Astrocyte (in vitro differentiated cells and primary cell): ENCODE data around the gene CLCN6. TPM values are rescaled to one million over a fixed set of nuclear protein-coding genes. Genes with fewer than 3 reads are reported as not detected.

Source experiments
- DNase-seq: peaks from one replicate; pipeline ENCODE4 v3.0.0-alpha.2; 2010; ENCODE audit warnings: low read depth
- FAIRE-seq: peaks from 2 replicates; lab custom pipeline; 2011; peaks lifted over from hg19 to GRCh38; lab: Jason Lieb, UNC
- H2AFZ ChIP-seq: 2 replicates; pipeline ENCODE4 v1.6.0; 2012; ENCODE audit warnings: low read depth, low read length, inconsistent platforms
- H3K27ac ChIP-seq: 2 replicates; pipeline ENCODE4 v1.5.1; 2011; ENCODE audit warnings: low read depth, low read length, inconsistent platforms
- H3K27me3 ChIP-seq: 2 replicates; pipeline ENCODE4 v1.6.0; 2011; ENCODE audit warnings: low read length, inconsistent platforms; ENCODE audit not compliant: insufficient read depth
- H3K36me3 ChIP-seq: 2 replicates; pipeline ENCODE4 v1.5.1; 2011; ENCODE audit warnings: low read length, inconsistent platforms; ENCODE audit not compliant: insufficient read depth
- H3K4me1 ChIP-seq: 2 replicates; pipeline ENCODE4 v1.5.1; 2011; ENCODE audit warnings: low read length, inconsistent platforms; ENCODE audit not compliant: insufficient read depth
- H3K4me2 ChIP-seq: 2 replicates; pipeline ENCODE4 v1.6.0; 2012; ENCODE audit warnings: low read length, inconsistent platforms
- H3K4me3 ChIP-seq: 2 replicates; pipeline ENCODE4 v1.5.1; 2011; ENCODE audit warnings: low read depth, mild to moderate bottlenecking, low read length, inconsistent platforms; ENCODE audit not compliant: insufficient read depth
- H3K79me2 ChIP-seq: 2 replicates; pipeline ENCODE4 v1.6.0; 2012; ENCODE audit warnings: mild to moderate bottlenecking, low read length, inconsistent platforms; ENCODE audit not compliant: insufficient read depth
- H3K9ac ChIP-seq: 2 replicates; pipeline ENCODE4 v1.6.0; 2012; ENCODE audit warnings: mild to moderate bottlenecking, low read length, inconsistent platforms
- H3K9me3 ChIP-seq: 2 replicates; pipeline ENCODE4 v1.5.1; 2012; ENCODE audit warnings: low read depth, mild to moderate bottlenecking, low read length, inconsistent platforms; ENCODE audit not compliant: insufficient read depth
- H4K20me1 ChIP-seq: 2 replicates; pipeline ENCODE4 v1.6.0; 2012; ENCODE audit warnings: low read length, inconsistent platforms; ENCODE audit not compliant: insufficient read depth
- H3K27ac Mint-ChIP-seq: one replicate; pipeline ENCODE4 v1.8.0; 2021; ENCODE audit warnings: mild to moderate bottlenecking, mixed read lengths; ENCODE audit not compliant: unreplicated experiment
- H3K27me3 Mint-ChIP-seq: one replicate; pipeline ENCODE4 v1.8.0; 2021; ENCODE audit warnings: low read depth, mixed read lengths; ENCODE audit not compliant: unreplicated experiment
- H3K36me3 Mint-ChIP-seq: one replicate; pipeline ENCODE4 v1.8.0; 2021; ENCODE audit warnings: low read depth, mixed read lengths; ENCODE audit not compliant: unreplicated experiment
- H3K4me1 Mint-ChIP-seq: one replicate; pipeline ENCODE4 v1.8.0; 2021; ENCODE audit warnings: low read depth, mixed read lengths; ENCODE audit not compliant: unreplicated experiment
- H3K4me3 Mint-ChIP-seq: one replicate; pipeline ENCODE4 v1.8.0; 2021; ENCODE audit warnings: mild to moderate bottlenecking, moderate library complexity, mixed read lengths; ENCODE audit not compliant: unreplicated experiment
- H3K9me3 Mint-ChIP-seq: one replicate; pipeline ENCODE4 v1.8.0; 2021; ENCODE audit warnings: mild to moderate bottlenecking, mixed read lengths; ENCODE audit not compliant: unreplicated experiment
- CTCF ChIP-seq: IDR thresholded peaks from 2 replicates; pipeline ENCODE4 v1.5.1; 2011; ENCODE audit warnings: low read depth, mild to moderate bottlenecking, inconsistent platforms, low read length, moderate library complexity; ENCODE audit not compliant: insufficient read depth
- EZH2 ChIP-seq: IDR thresholded peaks from 2 replicates; pipeline ENCODE4 v1.6.1; 2012; ENCODE audit warnings: mild to moderate bottlenecking, low read length, inconsistent platforms; ENCODE audit not compliant: insufficient read depth
- total RNA-seq: library from RNA; stranded (reverse); gene quantifications from 2 replicates; pipeline ENCODE4 v1.2.1, GENCODE V29; 2021

CLCN6 gene
- total RNA-seq, 1 donor from 2014 or later, result 22.4 TPM

GRCh38 chr1:11856698-11857097, 50.7 kb downstream of the CLCN6 start:
- no peak overlapping the region for H3K4me3 ChIP-seq

GRCh38 chr1:11857164-11857851, 51.3 kb downstream of the CLCN6 start:
- no peaks in the 10 kb centered on the region for H4K20me1 ChIP-seq
- no peaks in the 10 kb centered on the region for H3K36me3 ChIP-seq
- Mint-ChIP-seq H3K36me3 (no peaks in the 10 kb centered on the region), H3K9me3 (peaks cover 3% of the 10 kb centered on the region), H3K4me1 (peaks cover 29% of the 10 kb centered on the region), H3K27ac (peak overlapping the region; percentile 18), H3K4me3 (peak overlapping the region; percentile 72), H3K27me3 (peaks cover 26% of the 10 kb centered on the region)
- no peak overlapping the region for H3K9ac ChIP-seq
- H3K4me1 ChIP-seq, result peaks cover 12% of the 10 kb centered on the region
- H3K4me2 ChIP-seq, result no peak overlapping the region
- H2AFZ ChIP-seq, result no peak overlapping the region
- H3K27me3 ChIP-seq, result peaks cover 32% of the 10 kb centered on the region
- no peak overlapping the region for H3K4me3 ChIP-seq
- TF ChIP-seq CTCF (no peak), EZH2 (no peak)
- H3K27ac ChIP-seq, result no peak overlapping the region
- H3K79me2 ChIP-seq, result no peaks in the 10 kb centered on the region
- FAIRE-seq (no peak), DNase-seq (no peak)
- H3K9me3 ChIP-seq, result no peaks in the 10 kb centered on the region

More at GRCh38 chr1:11856698-11857097, 50.7 kb downstream of the CLCN6 start:
- Histone ChIP-seq H3K4me1 (peaks cover 12% of the 10 kb centered on the region), H3K27ac (no peak overlapping the region), H3K36me3 (no peaks in the 10 kb centered on the region), H3K27me3 (peaks cover 26% of the 10 kb centered on the region), H3K4me2 (no peak overlapping the region), H2AFZ (no peak overlapping the region), H3K79me2 (no peaks in the 10 kb centered on the region), H3K9me3 (no peaks in the 10 kb centered on the region), H3K9ac (no peak overlapping the region), H4K20me1 (no peaks in the 10 kb centered on the region)
- FAIRE-seq (no peak), DNase-seq (no peak)
- Mint-ChIP-seq H3K4me3 (no peak overlapping the region), H3K9me3 (peaks cover 2% of the 10 kb centered on the region), H3K4me1 (peaks cover 26% of the 10 kb centered on the region), H3K27ac (peak overlapping the region; percentile 53), H3K36me3 (no peaks in the 10 kb centered on the region), H3K27me3 (peaks cover 22% of the 10 kb centered on the region)
- no peak for TF ChIP-seq EZH2
- TF ChIP-seq CTCF, result no peak

GRCh38 chr1:11858158-11858557, 52.2 kb downstream of the CLCN6 start:
- no peak overlapping the region for H3K27ac ChIP-seq
- peak overlapping the region; percentile 81 for H3K4me3 Mint-ChIP-seq
- FAIRE-seq (no peak), DNase-seq (no peak)
- no peak overlapping the region for H2AFZ ChIP-seq
- no peak overlapping the region for H3K9ac ChIP-seq
- H3K36me3 Mint-ChIP-seq, result no peaks in the 10 kb centered on the region
- no peak for TF ChIP-seq EZH2
- TF ChIP-seq CTCF, result no peak
- no peaks in the 10 kb centered on the region for H3K9me3 ChIP-seq
- H3K27me3 Mint-ChIP-seq, result peaks cover 23% of the 10 kb centered on the region
- H3K4me1 Mint-ChIP-seq, result peaks cover 32% of the 10 kb centered on the region
- H3K36me3 ChIP-seq, result no peaks in the 10 kb centered on the region
- no peak overlapping the region for H3K27ac Mint-ChIP-seq
- peaks cover 3% of the 10 kb centered on the region for H3K9me3 Mint-ChIP-seq
- peaks cover 35% of the 10 kb centered on the region for H3K27me3 ChIP-seq
- no peak overlapping the region for H3K4me3 ChIP-seq
- H3K79me2 ChIP-seq, result no peaks in the 10 kb centered on the region
- no peaks in the 10 kb centered on the region for H4K20me1 ChIP-seq
- peaks cover 12% of the 10 kb centered on the region for H3K4me1 ChIP-seq
- no peak overlapping the region for H3K4me2 ChIP-seq
